Neural cell (in vitro differentiated cells): ENCODE data around the gene SHMT1. TPM values are rescaled to one million over a fixed set of nuclear protein-coding genes. Genes with fewer than 3 reads are reported as not detected.

Source experiments
- H2AFZ ChIP-seq: fragments of 200-600, 300-800 bp; sonication (generic), shearing (Covaris generic); 2 replicates; pipeline ENCODE4 v1.6.0; 2014; ENCODE audit warnings: low read depth, mild to moderate bottlenecking, antibody characterized with exemption, low read length, moderate library complexity
- H3F3A ChIP-seq: fragments of 200-600 bp; shearing (Covaris generic); 2 replicates; pipeline ENCODE4 v1.6.1; 2016; ENCODE audit warnings: mild to moderate bottlenecking, moderate library complexity, mixed read lengths, antibody characterized with exemption, low read length; ENCODE audit not compliant: insufficient read depth, poor library complexity, severe bottlenecking
- H3K27ac ChIP-seq: fragments of 200-600, 300-800 bp; sonication (generic), shearing (Covaris generic); 2 replicates; pipeline ENCODE4 v1.5.1; 2014; ENCODE audit warnings: mild to moderate bottlenecking, low read length, moderate library complexity
- H3K27me3 ChIP-seq: fragments of 300-800, 200-600 bp; sonication (generic), shearing (Covaris generic); 2 replicates; pipeline ENCODE4 v1.6.0; 2014; ENCODE audit warnings: mild to moderate bottlenecking, low read depth, low read length, moderate library complexity; ENCODE audit not compliant: insufficient read depth
- H3K36me3 ChIP-seq: fragments of 300-800, 200-600 bp; sonication (generic), shearing (Covaris generic); 2 replicates; pipeline ENCODE4 v1.5.1; 2014; ENCODE audit warnings: mild to moderate bottlenecking, antibody characterized with exemption, low read length, moderate library complexity; ENCODE audit not compliant: insufficient read depth
- H3K4me2 ChIP-seq: fragments of 300-800, 200-600 bp; sonication (generic), shearing (Covaris generic); 2 replicates; pipeline ENCODE4 v1.6.0; 2014; ENCODE audit warnings: mild to moderate bottlenecking, low read length
- H3K4me3 ChIP-seq: fragments of 300-800, 200-600 bp; sonication (generic), shearing (Covaris generic); 2 replicates; pipeline ENCODE4 v1.5.1; 2014; ENCODE audit warnings: mild to moderate bottlenecking, low read length, moderate library complexity
- H3K79me2 ChIP-seq: fragments of 200-600 bp; shearing (Covaris generic); replicated peaks from 2 replicates; pipeline ENCODE4 v1.6.0; 2014; ENCODE audit warnings: mild to moderate bottlenecking, low read length, moderate library complexity; ENCODE audit not compliant: insufficient read depth
- H3K9ac ChIP-seq: fragments of 300-800, 200-600 bp; sonication (generic), shearing (Covaris generic); 2 replicates; pipeline ENCODE4 v1.6.1; 2016; ENCODE audit warnings: mild to moderate bottlenecking, low read length, mixed read lengths
- H3K9me2 ChIP-seq: fragments of 200-600 bp; shearing (Covaris generic); 2 replicates; pipeline ENCODE4 v1.6.1; 2016; ENCODE audit warnings: mild to moderate bottlenecking, low read length, mixed read lengths; ENCODE audit not compliant: insufficient read depth
- H3K9me3 ChIP-seq: fragments of 200-600, 300-800 bp; sonication (generic), shearing (Covaris generic); 2 replicates; pipeline ENCODE4 v1.6.1; 2016; ENCODE audit warnings: mild to moderate bottlenecking, mixed run types, low read length, moderate library complexity, mixed read lengths
- H4K20me1 ChIP-seq: fragments of 200-600 bp; shearing (Covaris generic); 2 replicates; pipeline ENCODE4 v1.6.1; 2016; ENCODE audit warnings: mild to moderate bottlenecking, mixed run types; ENCODE audit not compliant: insufficient read depth
- CTCF ChIP-seq: fragments of 450-650 bp; IDR thresholded peaks from 2 replicates; pipeline ENCODE4 v1.5.1; 2014; ENCODE audit warnings: antibody characterized with exemption, mild to moderate bottlenecking, moderate library complexity; ENCODE audit not compliant: poor library complexity, severe bottlenecking
- EP300 ChIP-seq: fragments of 450-650 bp; conservative IDR thresholded peaks from 2 replicates; pipeline ENCODE4 v1.6.1; 2014; ENCODE audit warnings: antibody characterized with exemption, mild to moderate bottlenecking, moderate library complexity; ENCODE audit not compliant: poor library complexity, severe bottlenecking
- EZH2 ChIP-seq: fragments of 200-600, 300-800 bp; shearing (Covaris generic), sonication (generic); IDR thresholded peaks from 2 replicates; pipeline ENCODE4 v1.6.1; 2014; ENCODE audit warnings: antibody characterized with exemption, low read length, borderline replicate concordance, mild to moderate bottlenecking; ENCODE audit not compliant: insufficient read depth, poor library complexity, severe bottlenecking
- MXI1 ChIP-seq: fragments of 450-650 bp; conservative IDR thresholded peaks from 2 replicates; pipeline ENCODE4 v1.6.1; 2014; ENCODE audit warnings: antibody characterized with exemption, mild to moderate bottlenecking; ENCODE audit not compliant: poor library complexity, severe bottlenecking
- POLR2AphosphoS5 ChIP-seq: IDR thresholded peaks from 2 replicates; pipeline ENCODE4 v1.6.1; 2012
- RAD21 ChIP-seq: fragments of 450-650 bp; conservative IDR thresholded peaks from 2 replicates; pipeline ENCODE4 v1.6.1; 2014; ENCODE audit warnings: antibody characterized with exemption, mild to moderate bottlenecking, moderate library complexity
- REST ChIP-seq: IDR thresholded peaks from 2 replicates; pipeline ENCODE4 v1.6.1; 2012; ENCODE audit warnings: borderline replicate concordance
- SMC3 ChIP-seq: fragments of 450-650 bp; conservative IDR thresholded peaks from 2 replicates; pipeline ENCODE4 v1.6.1; 2014; ENCODE audit warnings: antibody characterized with exemption, mild to moderate bottlenecking, moderate library complexity; ENCODE audit not compliant: poor library complexity
- TAF1 ChIP-seq: IDR thresholded peaks from 2 replicates; pipeline ENCODE4 v1.6.1; 2012; ENCODE audit warnings: low read depth
- polyA plus RNA-seq: library from polyadenylated mRNA; depleted of rRNA; stranded (reverse); fragments of >200 nt; gene quantifications from 2 replicates; pipeline ENCODE4 v1.2.3, GENCODE V29; 2014

Gene SHMT1
- polyA plus RNA-seq, 1 donor from 2014 or later: 4.5 TPM

DNA sequence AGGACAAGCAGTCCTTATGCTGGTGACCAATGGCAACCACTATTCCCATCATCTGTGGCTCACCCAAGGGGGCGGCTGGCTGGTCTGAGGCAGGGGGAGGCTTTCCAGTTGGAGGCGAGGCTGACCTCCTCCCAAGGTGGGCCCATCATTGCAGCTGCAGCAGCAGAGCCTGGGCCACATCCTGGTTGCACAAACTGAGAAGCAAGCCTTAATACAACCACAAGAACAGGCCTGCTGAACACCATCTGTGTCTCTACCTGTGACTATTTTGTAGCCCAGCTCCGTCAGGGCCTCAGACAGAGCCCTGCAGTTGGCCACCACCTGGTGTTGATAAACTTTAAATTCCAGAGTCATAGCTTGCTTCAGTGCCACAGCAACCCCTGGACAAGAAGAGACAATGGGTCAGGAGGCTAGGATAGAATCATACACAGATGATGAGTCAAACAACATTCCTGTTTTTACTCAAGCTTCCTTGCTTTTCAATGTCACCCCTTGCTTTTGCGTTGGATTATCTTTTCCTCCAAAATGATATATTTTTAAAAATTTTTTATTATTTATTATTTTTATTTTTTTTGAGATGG is 30.4 kb downstream of the SHMT1 start:
- TF ChIP-seq TAF1 (no peak), SMC3 (no peak), EZH2 (no peak), CTCF (no peak), RAD21 (no peak), POLR2AphosphoS5 (no peak), REST (no peak), EP300 (no peak), MXI1 (no peak)

GRCh38 chr17:18331879-18332278 is 31.5 kb downstream of the SHMT1 start:
- no peak overlapping the region for H3K4me3 ChIP-seq
- no peaks in the 10 kb centered on the region for H4K20me1 ChIP-seq
- no peak overlapping the region for H3K4me2 ChIP-seq
- H3K36me3 ChIP-seq: no peaks in the 10 kb centered on the region
- H3F3A ChIP-seq: no peaks in the 10 kb centered on the region
- no peak for TF ChIP-seq EP300
- TF ChIP-seq POLR2AphosphoS5: no peak
- no peak for TF ChIP-seq SMC3
- TF ChIP-seq RAD21: no peak
- TF ChIP-seq EZH2: no peak
- no peak for TF ChIP-seq TAF1
- TF ChIP-seq REST: no peak
- no peak for TF ChIP-seq MXI1
- TF ChIP-seq CTCF: no peak
- H3K9ac ChIP-seq: no peak overlapping the region
- no peaks in the 10 kb centered on the region for H3K27me3 ChIP-seq
- no peaks in the 10 kb centered on the region for H3K9me3 ChIP-seq
- no peaks in the 10 kb centered on the region for H3K79me2 ChIP-seq
- no peaks in the 10 kb centered on the region for H3K9me2 ChIP-seq
- H3K27ac ChIP-seq: no peak overlapping the region
- H2AFZ ChIP-seq: no peak overlapping the region

More for the DNA sequence above, 30.4 kb downstream of the SHMT1 start:
- Histone ChIP-seq H3F3A (no peaks in the 10 kb centered on the region), H3K9me3 (no peaks in the 10 kb centered on the region), H3K4me3 (no peak overlapping the region), H4K20me1 (no peaks in the 10 kb centered on the region), H3K27ac (no peak overlapping the region), H3K9ac (no peak overlapping the region), H3K9me2 (no peaks in the 10 kb centered on the region), H3K36me3 (no peaks in the 10 kb centered on the region), H3K4me2 (no peak overlapping the region), H3K79me2 (no peaks in the 10 kb centered on the region), H2AFZ (no peak overlapping the region), H3K27me3 (no peaks in the 10 kb centered on the region)
